Endodermal cell (in vitro differentiated cells): ENCODE results near the gene PLEKHO1. TPM values are rescaled to one million over a fixed set of nuclear protein-coding genes. Genes with fewer than 3 reads are reported as not detected.

Experiments used
- DNase-seq: peaks from one replicate; pipeline ENCODE4 v3.0.0-alpha.2; 2017
- H3K27ac ChIP-seq: 2 replicates; pipeline ENCODE4 v1.5.1; 2013; ENCODE audit warnings: mild to moderate bottlenecking, low read depth, low read length, moderate library complexity
- H3K27me3 ChIP-seq: 2 replicates; pipeline ENCODE4 v1.6.1; 2013; ENCODE audit warnings: mild to moderate bottlenecking, low read length, moderate library complexity; ENCODE audit not compliant: insufficient read depth, control insufficient read depth, poor library complexity, severe bottlenecking
- H3K36me3 ChIP-seq: 2 replicates; pipeline ENCODE4 v1.7.0; 2013; ENCODE audit warnings: mild to moderate bottlenecking, low read length, moderate library complexity; ENCODE audit not compliant: control insufficient read depth, insufficient read depth
- H3K4me1 ChIP-seq: one replicate; pipeline ENCODE4 v1.7.0; 2013; ENCODE audit warnings: low read length; ENCODE audit not compliant: control insufficient read depth, insufficient read depth
- H3K4me3 ChIP-seq: 2 replicates; pipeline ENCODE4 v1.5.1; 2013; ENCODE audit warnings: mild to moderate bottlenecking, low read length, moderate library complexity
- H3K9ac ChIP-seq: 2 replicates; pipeline ENCODE4 v1.6.1; 2013; ENCODE audit warnings: mild to moderate bottlenecking, low read length, moderate library complexity; ENCODE audit not compliant: poor library complexity, severe bottlenecking; ENCODE audit errors: extremely low read depth
- H3K9me3 ChIP-seq: 2 replicates; pipeline ENCODE4 v1.6.1; 2013; ENCODE audit warnings: mild to moderate bottlenecking, low read length, moderate library complexity; ENCODE audit not compliant: control insufficient read depth
- H3K27ac Mint-ChIP-seq: 2 replicates; pipeline ENCODE4 v1.8.0; 2020; ENCODE audit warnings: mixed read lengths
- H3K27me3 Mint-ChIP-seq: 2 replicates; pipeline ENCODE4 v1.8.0; 2021; ENCODE audit warnings: mild to moderate bottlenecking, mixed read lengths; ENCODE audit not compliant: insufficient read depth
- H3K36me3 Mint-ChIP-seq: 2 replicates; pipeline ENCODE4 v1.8.0; 2020; ENCODE audit warnings: low read depth, mixed read lengths
- H3K4me1 Mint-ChIP-seq: 2 replicates; pipeline ENCODE4 v1.8.0; 2020; ENCODE audit warnings: mixed read lengths
- H3K4me3 Mint-ChIP-seq: 2 replicates; pipeline ENCODE4 v1.8.0; 2020; ENCODE audit warnings: mild to moderate bottlenecking, moderate library complexity, mixed read lengths
- H3K9me3 Mint-ChIP-seq: 2 replicates; pipeline ENCODE4 v1.8.0; 2020; ENCODE audit warnings: mild to moderate bottlenecking, mixed read lengths
- WGBS, 2 experiments: methylation state at CpG; one replicate each; pipeline versions ENCODE4 v1.1.5 to v1.1.7; 2013; ENCODE audit warnings: missing lambda C conversion rate in 2 of 2, mixed read lengths in 1 of 2; ENCODE audit not compliant: insufficient coverage in 1 of 2, insufficient read length in 1 of 2; 5-methylcytosine and 5-hydroxymethylcytosine counted together
- long read RNA-seq, 4 experiments: library from polyadenylated mRNA in 2 of 4; library from RNA in 1 of 4; library from capped mRNA in 1 of 4; stranded (forward) in 3 of 4; unstranded in 1 of 4; transcript quantifications; one replicate each; pipeline ENCODE4 v2.0.0, GENCODE V29; 2020 to 2021; ENCODE audit warnings: inconsistent platforms in 1 of 4
- polyA plus RNA-seq, 2 experiments: library from polyadenylated mRNA; stranded (reverse); fragments of 50-300 nt; gene quantifications; one replicate each; pipeline ENCODE4 v1.2.3, GENCODE V29; 2013
- total RNA-seq, 2 donors: library from RNA; stranded (reverse); fragmentation: NEBNext Ultra II Directional in 1 of 2; extraction: Animal tissue kit (Norgen Biotek cat#: 25700) in 1 of 2; gene quantifications; 2 replicates in 1 of 2; 3 replicates in 1 of 2; pipeline ENCODE4 v1.2.1, GENCODE V29; 2021
- TF ChIP-seq, protein P1 (sequence below): fragments of 200-600 bp; sonication (generic); conservative IDR thresholded peaks from 2 replicates; pipeline ENCODE4 v1.5.0; 2021; ENCODE audit warnings: antibody characterized with exemption, mild to moderate bottlenecking

The PLEKHO1 gene, protein sequence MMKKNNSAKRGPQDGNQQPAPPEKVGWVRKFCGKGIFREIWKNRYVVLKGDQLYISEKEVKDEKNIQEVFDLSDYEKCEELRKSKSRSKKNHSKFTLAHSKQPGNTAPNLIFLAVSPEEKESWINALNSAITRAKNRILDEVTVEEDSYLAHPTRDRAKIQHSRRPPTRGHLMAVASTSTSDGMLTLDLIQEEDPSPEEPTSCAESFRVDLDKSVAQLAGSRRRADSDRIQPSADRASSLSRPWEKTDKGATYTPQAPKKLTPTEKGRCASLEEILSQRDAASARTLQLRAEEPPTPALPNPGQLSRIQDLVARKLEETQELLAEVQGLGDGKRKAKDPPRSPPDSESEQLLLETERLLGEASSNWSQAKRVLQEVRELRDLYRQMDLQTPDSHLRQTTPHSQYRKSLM
- 10 to 100 TPM; 42.9 to 46.0 TPM for total RNA-seq
- polyA plus RNA-seq (2013, experiment 1 of 2) = 69.7 TPM
- 66.1 TPM for polyA plus RNA-seq (2013, experiment 2 of 2)
- long read RNA-seq, experiment 1, transcript PLEKHO1-201 (6 exons, 2,050 nt) = major isoform, 19 of 33 reads
- long read RNA-seq, experiment 1, partial matches to known transcripts = 6 of 33 reads
- long read RNA-seq, experiment 1, other reads (novel, unspliced or antisense) = 4 of 33 reads
- long read RNA-seq, experiment 2, transcript PLEKHO1-201 (6 exons, 2,050 nt) = major isoform, 54 of 76 reads
- long read RNA-seq, experiment 2, partial matches to known transcripts = 5 of 76 reads
- long read RNA-seq, experiment 2, other reads (novel, unspliced or antisense) = 14 of 76 reads
- long read RNA-seq, experiment 3, transcript PLEKHO1-201 (6 exons, 2,050 nt) = major isoform, 49 of 79 reads
- long read RNA-seq, experiment 3, partial matches to known transcripts = 1 of 79 reads
- long read RNA-seq, experiment 3, other reads (novel, unspliced or antisense) = 26 of 79 reads
- long read RNA-seq, experiment 4, partial matches to known transcripts = 0 of 4 reads
- long read RNA-seq, experiment 4, other reads (novel, unspliced or antisense) = 1 of 4 reads

DNA sequence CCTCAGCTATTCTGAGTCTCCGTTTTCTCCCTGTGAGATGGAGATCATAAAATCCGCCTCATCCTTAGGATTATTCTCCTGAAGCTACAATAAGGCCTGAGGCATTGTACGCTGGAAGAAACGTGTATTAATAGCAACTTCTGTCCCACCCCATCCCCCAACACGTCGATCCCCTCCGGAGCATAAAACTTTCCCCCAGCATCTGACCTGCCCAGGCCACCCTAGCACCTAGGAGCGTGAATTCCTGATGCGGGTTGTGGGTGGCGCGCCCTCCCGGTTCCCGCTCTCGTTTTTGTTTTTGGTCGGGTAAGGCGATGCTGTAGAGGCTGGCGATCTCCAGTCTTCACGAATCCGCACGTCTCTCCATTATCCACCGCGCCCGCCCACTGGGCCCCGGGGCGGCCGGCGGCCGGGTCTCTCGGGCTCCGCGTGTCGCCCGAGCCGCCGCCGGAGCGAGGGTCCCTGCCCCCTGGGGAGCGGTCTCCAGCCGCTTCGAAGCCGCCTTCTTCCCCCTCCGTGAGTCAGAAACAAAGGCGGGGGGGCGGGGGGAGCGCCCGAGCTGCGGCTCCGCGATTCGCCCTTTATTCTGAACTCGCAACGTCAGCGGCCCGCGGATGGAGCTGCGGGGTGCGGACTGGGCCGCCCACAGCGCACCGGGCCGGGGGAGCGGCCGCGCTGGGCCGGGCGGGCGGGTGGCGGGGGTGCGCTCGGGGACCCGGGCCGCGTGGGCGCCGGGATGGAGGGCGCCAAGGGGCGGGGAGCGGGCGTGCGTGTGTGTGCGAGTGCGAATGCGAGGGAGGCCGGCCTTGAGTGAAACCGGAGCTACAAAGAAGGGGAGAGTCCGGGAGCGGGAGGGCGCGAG lies at the start of gene PLEKHO1:
PLEKHO1 (plus strand) TSS at position 646 of the 862 bp plus-strand sequence. CDS start 342 bp downstream, outside the sequence.
- TF ChIP-seq, protein P1, sequence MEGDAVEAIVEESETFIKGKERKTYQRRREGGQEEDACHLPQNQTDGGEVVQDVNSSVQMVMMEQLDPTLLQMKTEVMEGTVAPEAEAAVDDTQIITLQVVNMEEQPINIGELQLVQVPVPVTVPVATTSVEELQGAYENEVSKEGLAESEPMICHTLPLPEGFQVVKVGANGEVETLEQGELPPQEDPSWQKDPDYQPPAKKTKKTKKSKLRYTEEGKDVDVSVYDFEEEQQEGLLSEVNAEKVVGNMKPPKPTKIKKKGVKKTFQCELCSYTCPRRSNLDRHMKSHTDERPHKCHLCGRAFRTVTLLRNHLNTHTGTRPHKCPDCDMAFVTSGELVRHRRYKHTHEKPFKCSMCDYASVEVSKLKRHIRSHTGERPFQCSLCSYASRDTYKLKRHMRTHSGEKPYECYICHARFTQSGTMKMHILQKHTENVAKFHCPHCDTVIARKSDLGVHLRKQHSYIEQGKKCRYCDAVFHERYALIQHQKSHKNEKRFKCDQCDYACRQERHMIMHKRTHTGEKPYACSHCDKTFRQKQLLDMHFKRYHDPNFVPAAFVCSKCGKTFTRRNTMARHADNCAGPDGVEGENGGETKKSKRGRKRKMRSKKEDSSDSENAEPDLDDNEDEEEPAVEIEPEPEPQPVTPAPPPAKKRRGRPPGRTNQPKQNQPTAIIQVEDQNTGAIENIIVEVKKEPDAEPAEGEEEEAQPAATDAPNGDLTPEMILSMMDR = no peak
- H3K4me1 Mint-ChIP-seq = peaks cover 14% of the 10 kb centered on the region
- Histone ChIP-seq H3K27me3 (no peaks in the 10 kb centered on the region), H3K36me3 (peaks cover 19% of the 10 kb centered on the region), H3K4me1 (no peaks in the 10 kb centered on the region), H3K9ac (peak within 1 kb of the TSS; percentile 67), H3K9me3 (no peaks in the 10 kb centered on the region), H3K27ac (peak within 1 kb of the TSS; percentile 91), H3K4me3 (peak within 1 kb of the TSS; percentile 98)
- peaks cover 17% of the 10 kb centered on the region for H3K36me3 Mint-ChIP-seq
- WGBS, 2 experiments = 1% methylated on average over 16 to 89 of the region's 89 CpGs
- DNase-seq = peak; percentile 81
- peaks cover 18% of the 10 kb centered on the region for H3K27me3 Mint-ChIP-seq
- H3K4me3 Mint-ChIP-seq = peak within 1 kb of the TSS; percentile 84
- H3K27ac Mint-ChIP-seq = peak within 1 kb of the TSS; percentile 83
- H3K9me3 Mint-ChIP-seq = no peaks in the 10 kb centered on the region

DNA sequence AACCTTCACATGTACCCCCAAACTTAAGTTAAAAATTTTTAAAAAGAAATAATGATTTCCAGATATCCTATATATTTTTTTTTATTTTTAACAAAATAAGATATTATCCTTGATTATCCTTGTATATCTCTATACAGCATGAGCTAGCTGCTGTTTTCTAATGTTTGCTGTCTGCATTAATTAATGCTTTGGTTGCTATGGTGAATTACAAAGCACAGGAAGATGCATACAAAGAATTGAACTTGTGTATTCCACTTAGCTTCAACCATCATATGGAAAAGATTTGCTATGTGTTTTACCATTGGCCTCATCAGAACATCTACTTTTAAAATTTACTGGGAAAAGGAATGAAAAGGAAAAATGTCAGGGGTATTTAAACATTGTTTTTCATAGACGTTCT lies 46.7 kb upstream of the PLEKHO1 start:
- Histone ChIP-seq H3K27me3 (no peaks in the 10 kb centered on the region), H3K9ac (no peak overlapping the region), H3K4me3 (no peak overlapping the region), H3K9me3 (no peaks in the 10 kb centered on the region), H3K36me3 (peaks cover 10% of the 10 kb centered on the region), H3K4me1 (no peaks in the 10 kb centered on the region), H3K27ac (no peak overlapping the region)
- no peak for DNase-seq
- H3K9me3 Mint-ChIP-seq = peaks cover 5% of the 10 kb centered on the region
- H3K27me3 Mint-ChIP-seq = no peaks in the 10 kb centered on the region
- WGBS, 2 experiments = 100% methylated on average over 1 of the region's 1 CpG
- no peaks in the 10 kb centered on the region for H3K4me1 Mint-ChIP-seq
- no peak overlapping the region for H3K27ac Mint-ChIP-seq
- H3K4me3 Mint-ChIP-seq = no peak overlapping the region
- H3K36me3 Mint-ChIP-seq = peaks cover 36% of the 10 kb centered on the region
- TF ChIP-seq, protein P1 = no peak

DNA sequence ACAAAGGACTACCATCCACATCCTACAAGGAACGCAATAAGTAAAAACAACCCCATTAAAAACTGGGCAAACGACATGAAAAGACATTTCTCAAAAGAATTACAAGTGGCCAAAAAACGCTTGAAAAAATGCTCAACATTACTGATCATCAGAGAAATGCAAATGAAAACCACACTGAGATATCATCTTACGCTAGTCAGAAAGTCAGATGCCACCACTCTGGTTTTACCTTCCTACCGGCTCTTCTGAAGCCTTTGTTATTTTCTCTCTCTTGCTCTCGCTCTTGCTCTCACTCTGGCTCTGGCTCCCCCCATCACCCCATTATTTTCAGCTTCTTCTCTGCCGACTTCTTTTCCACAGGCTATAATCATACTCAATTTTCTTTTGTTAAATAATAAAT lies 43.4 kb upstream of the PLEKHO1 start:
- Histone ChIP-seq H3K36me3 (peaks cover 6% of the 10 kb centered on the region), H3K27me3 (no peaks in the 10 kb centered on the region), H3K9me3 (no peaks in the 10 kb centered on the region), H3K27ac (no peak overlapping the region), H3K4me1 (no peaks in the 10 kb centered on the region), H3K9ac (no peak overlapping the region), H3K4me3 (no peak overlapping the region)
- Mint-ChIP-seq H3K4me3 (no peak overlapping the region), H3K36me3 (peaks cover 17% of the 10 kb centered on the region), H3K4me1 (no peaks in the 10 kb centered on the region), H3K9me3 (peaks cover 5% of the 10 kb centered on the region), H3K27ac (no peak overlapping the region), H3K27me3 (no peaks in the 10 kb centered on the region)
- DNase-seq = no peak
- TF ChIP-seq, protein P1 = no peak
- 78 to 82% methylated on average over 7 of the region's 7 CpGs for WGBS, 2 experiments
